GM18870 (cell line): ENCODE data around the gene CLSTN2.

Source experiments
- ATAC-seq: cut with Tn5 transposase; IDR thresholded peaks from one replicate; pipeline ENCODE4 v1.9.1; 2021; ENCODE audit warnings: moderate library complexity; ENCODE audit not compliant: unreplicated experiment

Gene CLSTN2

DNA sequence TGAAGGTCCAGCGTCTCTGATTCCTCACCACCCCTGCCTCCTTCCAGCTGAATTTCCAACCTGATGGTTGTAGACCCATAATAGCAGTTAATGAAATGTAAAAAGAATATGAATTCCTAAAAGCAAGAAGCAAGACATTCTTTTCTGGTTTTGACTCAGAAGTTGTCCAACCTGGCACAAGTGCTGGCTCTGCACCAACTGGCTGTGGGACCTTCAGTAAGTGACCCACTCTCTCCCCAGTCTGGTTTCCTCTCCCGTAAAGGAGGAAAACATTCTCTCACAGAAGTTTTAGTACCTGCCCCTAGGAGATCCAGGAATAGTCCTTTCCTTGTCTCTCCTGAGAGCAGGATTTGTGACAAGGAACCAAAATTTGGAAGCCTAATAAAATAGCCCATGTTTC, 506.0 kb downstream of the CLSTN2 start:
- ATAC-seq = no peak

- no peak for ATAC-seq
Measured at GRCh38 chr3:140442621-140443020, 507.6 kb downstream of the CLSTN2 start.

DNA sequence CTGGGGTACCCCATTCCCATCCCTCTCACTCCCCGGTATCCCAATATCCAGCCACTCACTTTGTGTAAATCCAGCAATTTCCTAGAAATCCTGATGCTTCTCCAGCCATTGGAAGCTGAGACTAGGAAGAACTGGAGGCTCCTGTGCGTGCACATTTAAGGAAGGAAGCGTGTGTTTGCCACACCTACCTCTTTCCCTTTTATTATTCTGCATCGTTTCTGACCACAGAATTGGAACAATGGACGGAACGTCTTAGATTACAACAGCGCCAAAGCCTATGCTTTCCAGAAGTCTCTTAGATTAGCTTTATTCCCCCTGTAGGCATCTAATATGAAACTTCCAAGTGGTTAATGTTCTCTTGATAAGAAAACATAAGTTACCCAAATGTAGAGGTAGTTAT, 508.1 kb downstream of the CLSTN2 start:
- ATAC-seq = no peak

DNA sequence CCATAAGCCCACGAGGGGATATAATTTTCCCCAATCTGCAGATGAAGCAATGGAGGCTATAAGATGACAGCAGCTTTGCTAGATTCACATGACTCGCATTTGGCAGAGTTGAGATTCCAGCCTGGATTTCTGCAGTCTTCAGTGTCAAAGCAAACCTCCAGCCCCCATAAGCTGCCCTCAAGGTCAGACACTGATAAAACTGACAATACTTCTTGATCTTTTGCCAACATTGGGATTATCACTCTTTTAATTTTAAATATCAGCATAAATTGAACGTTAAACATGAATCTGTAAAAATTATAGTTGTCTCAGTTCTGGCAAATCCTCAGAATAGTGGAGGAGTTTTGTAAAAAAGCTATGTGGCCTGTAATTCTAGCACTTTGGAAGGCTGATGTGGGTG, 508.8 kb downstream of the CLSTN2 start:
- no peak for ATAC-seq

GRCh38 chr3:140446734-140447133, 511.7 kb downstream of the CLSTN2 start:
- no peak for ATAC-seq

- ATAC-seq = no peak
Measured at GRCh38 chr3:140447136-140447535, 512.2 kb downstream of the CLSTN2 start.

- ATAC-seq = no peak
Measured at GRCh38 chr3:140448001-140448400, 513.0 kb downstream of the CLSTN2 start.

DNA sequence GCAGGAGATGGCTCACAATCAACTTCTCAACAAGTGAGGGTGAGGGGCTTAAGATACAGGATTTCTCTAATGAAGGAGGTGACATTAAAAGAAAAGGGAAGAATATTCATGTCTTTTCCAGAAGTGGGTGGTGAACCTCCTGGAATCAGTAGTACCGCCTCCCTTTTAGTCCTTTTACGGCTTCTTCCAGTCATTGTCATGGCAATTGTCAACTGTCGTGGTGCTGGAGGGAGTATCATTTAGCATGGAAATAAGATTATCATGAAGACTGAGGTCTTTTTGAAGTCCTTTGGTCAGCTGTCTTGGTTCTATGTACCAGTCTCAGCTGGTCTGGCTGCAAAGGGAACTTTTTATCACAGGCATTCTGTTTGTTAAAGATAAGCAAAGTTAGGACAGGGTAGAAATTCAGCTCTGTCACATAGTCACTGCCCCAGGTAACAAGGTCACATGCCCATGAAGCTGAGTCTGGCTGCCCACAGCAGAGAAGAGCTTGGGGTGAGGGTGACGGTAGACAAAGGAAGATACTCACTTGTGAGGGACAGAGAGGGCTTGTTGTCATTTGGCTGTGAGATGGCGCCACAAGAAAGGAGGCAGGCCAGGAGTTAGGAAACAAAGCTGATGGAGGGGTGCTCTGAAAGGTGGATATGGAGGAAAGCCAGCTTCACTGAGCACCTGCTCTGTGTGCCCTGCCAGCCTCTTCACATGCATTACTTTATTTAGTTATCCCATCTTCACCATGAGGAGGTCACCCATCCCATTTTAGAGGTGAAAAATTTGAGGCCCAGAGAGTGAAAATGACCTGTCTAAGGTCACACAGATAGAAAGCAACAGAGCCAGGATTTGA, 514.6 kb downstream of the CLSTN2 start:
- ATAC-seq = no peak

- no peak for ATAC-seq
Measured at GRCh38 chr3:140453750-140454149, 518.8 kb downstream of the CLSTN2 start.

DNA sequence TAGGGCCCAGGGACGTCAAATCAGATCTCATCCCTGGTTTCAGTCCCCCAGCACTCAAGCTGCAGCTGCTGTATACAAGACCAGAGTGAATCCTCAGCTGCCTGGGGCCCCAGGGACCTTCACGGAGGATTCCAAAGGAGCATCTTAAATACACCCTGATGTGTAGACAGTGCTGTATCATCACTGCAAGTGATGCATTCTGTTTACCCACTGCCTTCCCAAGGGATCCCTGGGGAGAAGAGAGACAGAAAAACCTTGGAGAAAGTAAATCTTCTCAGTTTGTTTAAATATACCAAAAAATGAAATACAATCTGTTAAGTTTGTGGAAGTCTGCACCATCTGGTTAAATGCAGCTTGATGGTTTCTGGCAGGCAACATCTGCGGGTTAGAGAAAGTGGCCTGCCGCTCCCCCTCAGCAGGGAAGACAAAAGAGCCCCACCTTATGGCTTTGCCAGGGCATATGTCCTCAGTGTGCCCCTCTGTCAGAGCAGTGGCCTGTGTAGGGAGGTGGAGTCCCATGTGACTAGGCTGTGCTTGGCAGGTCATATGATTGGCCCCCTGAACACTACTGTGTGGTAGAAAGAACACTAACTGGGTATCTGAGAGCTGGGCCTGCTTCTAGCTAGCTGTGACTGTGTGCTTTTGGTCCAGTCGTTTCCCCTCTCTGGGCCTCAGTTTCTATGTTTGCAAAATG, 520.7 kb downstream of the CLSTN2 start:
- no peak for ATAC-seq

GRCh38 chr3:140456974-140457373, 522.0 kb downstream of the CLSTN2 start:
- ATAC-seq = no peak

DNA sequence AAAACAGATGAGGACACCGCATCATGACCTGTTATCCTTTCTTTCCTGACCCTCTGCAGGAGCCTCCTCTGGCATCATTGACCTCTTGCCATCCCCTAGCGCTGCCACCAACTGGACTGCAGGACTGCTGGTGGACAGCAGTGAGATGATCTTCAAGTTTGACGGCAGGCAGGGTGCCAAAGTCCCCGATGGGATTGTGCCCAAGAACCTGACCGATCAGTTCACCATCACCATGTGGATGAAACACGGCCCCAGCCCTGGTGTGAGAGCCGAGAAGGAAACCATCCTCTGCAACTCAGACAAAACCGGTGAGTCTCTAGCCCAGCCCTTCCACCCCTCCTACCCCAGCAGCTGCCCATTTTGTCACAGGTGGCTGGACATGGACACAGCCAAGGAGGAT, 524.5 kb downstream of the CLSTN2 start:
- no peak for ATAC-seq

GRCh38 chr3:140461250-140461649, 526.3 kb downstream of the CLSTN2 start:
- no peak for ATAC-seq

- no peak for ATAC-seq
Measured at GRCh38 chr3:140463355-140463754, 528.4 kb downstream of the CLSTN2 start.

GRCh38 chr3:140465988-140466387, 531.0 kb downstream of the CLSTN2 start:
- ATAC-seq = no peak

DNA sequence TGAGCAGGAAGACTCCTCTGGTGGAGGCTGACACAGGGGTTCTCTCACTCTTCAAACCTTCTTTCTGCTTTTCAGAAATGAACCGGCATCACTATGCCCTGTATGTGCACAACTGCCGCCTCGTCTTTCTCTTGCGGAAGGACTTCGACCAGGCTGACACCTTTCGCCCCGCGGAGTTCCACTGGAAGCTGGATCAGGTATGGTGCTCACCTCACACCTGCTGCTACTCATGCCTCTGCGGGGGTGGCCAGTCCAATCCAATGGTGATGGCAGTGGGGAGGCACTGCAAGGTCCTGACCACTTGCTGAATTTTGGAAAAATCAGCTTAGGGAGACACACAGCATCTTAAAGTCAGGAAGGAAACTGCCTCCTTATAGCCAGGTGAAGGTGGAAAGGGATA, 531.5 kb downstream of the CLSTN2 start:
- ATAC-seq = no peak

GRCh38 chr3:140467104-140467577, 532.2 kb downstream of the CLSTN2 start:
- no peak for ATAC-seq

DNA sequence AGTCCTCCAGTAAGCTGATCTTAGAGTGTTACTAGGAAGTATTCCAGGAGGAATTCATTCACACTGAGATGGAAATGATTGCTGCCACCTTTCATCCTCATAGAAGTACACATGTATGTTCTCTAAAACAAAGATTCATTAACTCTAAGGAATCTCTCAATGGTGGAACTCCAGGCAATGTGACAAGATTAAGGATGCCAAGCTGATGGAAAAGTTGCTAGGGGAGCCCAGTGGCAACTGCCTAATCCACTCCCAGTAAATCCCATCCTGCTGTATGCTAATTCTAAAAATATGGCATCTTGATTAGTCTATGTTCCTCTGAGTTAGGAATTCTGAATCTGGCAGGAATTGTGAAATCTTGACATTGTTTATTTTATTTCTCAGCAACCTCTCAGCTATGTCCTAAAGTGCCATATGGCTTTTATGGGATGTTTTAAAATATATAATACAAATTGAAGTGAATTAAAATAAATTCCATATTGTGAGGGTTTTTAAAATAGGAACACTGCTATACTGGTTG, 532.9 kb downstream of the CLSTN2 start:
- no peak for ATAC-seq

GRCh38 chr3:140468407-140468806, 533.4 kb downstream of the CLSTN2 start:
- ATAC-seq = no peak

DNA sequence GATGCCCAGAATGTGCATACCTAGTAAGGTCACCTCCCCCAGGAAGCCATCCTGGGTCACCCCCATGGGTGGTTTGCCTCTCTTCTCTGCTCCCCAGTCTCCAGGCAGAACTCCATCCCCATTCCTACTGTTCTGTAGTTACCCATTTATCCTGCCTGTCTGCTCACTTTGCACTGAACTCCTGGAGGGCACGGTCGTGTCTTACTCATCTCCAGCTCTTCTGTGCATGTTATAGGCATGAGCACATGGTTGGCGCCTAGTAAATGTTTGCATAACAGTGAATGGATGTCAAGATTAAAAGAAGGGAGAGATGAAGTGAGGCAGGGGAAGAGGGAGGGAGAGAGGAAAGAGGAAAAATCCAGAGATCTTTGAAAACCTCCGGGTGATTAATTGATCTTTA, 534.5 kb downstream of the CLSTN2 start:
- ATAC-seq = no peak

- ATAC-seq = no peak
Measured at GRCh38 chr3:140470211-140470610, 535.2 kb downstream of the CLSTN2 start.

DNA sequence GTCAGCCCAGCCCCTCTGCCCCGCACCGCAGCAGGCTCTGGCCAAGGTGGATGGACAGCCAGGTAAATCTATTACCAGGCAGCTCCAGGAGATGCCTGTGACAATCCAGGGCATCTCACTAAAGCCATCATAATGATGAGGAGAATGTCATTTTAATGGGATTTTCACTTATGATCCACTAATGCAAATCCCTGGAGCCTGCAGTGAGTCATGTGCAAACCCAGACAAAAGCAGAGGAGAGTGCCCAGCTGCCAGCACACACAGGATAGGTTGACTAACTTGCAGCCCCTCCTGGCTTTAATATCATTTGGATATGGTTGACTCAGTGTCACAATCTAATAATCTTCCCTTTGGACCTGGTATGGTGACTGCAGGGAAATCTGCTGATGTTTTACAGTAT, 536.0 kb downstream of the CLSTN2 start:
- ATAC-seq = no peak
